Stromal cell of bone marrow (primary cell): ENCODE measurements around the gene RASL10B.
"Not testable (repeated sequence)": the region's sequence is repeated elsewhere in the genome, so short reads cannot be mapped to it uniquely, and the experiment has no call there.

Source experiments
- DNase-seq: peaks from one replicate; pipeline ENCODE4 v3.0.0-alpha.2; 2012; ENCODE audit warnings: low read depth

Gene RASL10B, protein sequence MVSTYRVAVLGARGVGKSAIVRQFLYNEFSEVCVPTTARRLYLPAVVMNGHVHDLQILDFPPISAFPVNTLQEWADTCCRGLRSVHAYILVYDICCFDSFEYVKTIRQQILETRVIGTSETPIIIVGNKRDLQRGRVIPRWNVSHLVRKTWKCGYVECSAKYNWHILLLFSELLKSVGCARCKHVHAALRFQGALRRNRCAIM

DNA sequence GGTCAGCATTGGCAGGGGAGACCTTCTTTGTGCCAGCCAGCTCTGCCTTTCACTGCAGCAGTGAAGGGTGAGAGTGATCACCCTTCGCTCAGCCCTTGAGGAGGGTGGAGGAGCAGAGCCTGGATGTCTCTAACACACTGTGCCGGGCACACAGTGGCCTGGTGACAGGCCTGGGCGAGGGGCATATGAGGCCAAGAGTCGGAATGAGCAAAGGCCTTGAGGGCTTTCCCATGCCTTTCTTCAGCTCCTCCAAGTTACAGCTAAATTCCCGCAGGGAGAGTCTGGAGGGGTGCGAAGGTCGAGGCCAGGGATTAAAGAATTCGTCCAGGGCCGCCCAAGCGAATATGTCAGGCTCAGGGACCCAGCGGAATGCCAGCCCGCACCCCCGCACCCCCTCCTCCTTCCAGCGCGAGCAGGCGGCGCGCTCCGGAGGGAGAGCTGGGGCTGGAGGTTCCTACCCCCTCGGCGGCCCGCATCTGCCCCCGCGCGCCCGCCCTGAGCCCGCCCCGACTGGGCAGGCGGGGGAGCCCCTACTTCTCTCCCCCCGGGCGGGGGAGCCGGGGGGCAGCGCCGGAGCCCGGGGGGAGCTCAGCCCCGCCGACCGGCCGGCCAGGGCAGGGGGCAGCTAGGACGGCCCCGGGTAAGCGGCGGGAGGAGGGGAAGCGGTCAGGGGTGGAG lies at the start of gene RASL10B:
Gene RASL10B, plus strand, starts transcription at position 401 of the 678 bp plus-strand sequence. CDS start 3,546 bp downstream, outside the sequence.
- no peak for DNase-seq

DNA sequence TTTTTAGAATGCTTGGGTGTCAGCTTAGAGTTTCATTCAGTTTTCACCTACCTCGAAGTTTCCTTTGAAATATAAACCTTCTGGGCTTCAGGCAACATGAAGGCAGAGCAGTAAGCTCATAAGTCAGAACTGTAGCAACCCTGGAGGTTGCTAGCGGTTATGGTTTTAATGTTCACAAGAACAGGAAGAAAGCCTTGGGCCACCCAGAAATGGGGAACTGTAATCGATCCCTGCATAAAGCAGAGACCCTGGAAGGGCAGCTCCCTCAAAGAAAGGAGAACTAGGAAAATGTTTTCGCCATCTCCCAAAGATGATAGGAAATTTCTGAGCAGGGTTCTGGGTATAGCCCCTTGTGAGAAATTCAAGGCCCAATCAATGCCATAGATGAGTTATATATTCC lies 47.8 kb upstream of the RASL10B start:
- DNase-seq, result no peak

DNA sequence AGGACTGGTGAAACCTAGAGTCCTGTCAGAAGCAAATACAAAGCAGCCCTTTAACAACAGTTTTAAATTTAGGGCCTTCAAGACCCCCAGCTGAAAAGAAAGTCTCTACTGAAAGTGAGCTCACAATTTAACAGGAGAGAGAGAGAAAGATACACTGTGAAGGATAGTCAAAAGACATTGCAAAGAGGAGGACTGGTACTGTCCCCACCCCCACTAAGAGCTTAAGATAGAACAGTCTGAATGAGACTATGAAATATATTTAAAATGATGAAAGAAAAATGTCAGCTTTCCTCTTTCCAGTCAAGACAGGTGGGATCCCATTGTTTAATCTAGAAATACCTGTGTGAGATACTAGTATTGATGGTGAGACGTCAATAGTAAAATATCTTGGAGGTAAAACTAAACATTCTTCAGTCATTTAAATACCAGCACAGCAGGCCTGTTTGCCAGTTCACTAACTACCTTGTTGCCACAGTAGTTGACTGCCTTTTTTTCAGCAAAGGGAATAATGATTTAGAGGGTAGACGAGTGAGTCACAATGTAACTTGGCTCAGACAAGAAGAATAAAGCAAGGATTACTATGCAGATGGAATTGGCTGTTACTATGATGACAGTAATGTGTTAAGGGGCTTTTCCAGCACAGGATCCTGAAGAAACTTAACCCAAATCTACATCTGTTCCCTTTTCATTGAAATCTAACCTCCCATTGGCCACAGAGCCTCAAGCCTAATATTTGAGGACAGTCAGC lies 47.2 kb upstream of the RASL10B start:
- DNase-seq, result peak; percentile 20

DNA sequence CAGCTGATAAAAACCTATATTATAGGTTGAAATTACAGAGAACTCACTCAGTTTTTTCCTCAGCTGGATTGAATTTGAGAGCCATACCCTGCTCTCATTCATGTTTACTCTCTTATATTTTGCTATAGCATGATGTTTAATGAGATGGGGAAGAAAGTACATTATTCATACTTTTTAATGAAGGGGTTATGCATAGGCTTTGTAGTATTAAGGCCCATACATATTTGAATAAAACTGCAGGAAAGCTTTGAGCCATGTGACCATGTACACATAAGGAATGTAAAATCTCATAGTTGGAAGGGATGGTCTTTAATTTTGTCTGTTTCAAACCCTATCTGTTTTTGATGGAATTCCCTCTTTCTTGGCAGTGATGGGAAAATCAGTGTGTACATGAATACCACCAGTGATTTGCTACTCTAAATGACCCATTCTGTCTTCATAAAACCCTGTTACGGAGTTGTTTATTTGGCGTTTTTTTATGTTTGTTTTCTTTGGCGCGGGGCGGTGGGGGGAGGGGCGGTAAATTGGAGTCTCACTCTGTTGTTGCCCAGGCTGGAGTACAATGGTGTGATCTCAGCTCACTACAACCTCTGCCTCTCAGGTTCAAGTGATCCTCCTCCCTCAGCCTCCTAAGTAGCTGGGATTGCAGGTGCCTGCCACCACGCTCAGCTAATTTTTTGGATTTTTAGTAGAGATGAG lies 38.8 kb upstream of the RASL10B start:
- DNase-seq, result no peak

DNA sequence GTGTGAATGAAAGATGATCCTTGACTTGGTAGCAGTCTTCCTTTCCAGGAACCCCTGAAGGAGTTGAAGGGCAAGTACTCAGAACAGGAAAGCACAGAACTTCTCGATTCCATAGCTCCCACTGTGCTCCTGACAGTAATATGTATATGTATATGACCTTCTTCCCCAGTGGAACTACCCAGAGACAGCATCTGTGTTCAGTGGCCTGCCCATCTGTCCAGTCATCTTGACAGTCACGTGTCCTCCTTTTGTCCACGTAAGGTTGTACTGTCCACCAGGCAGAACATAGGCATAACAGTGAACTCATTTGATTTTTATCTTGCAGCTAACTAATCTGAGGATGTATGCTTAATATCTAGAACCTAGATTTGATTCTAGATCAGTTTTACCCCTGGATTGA lies 37.8 kb upstream of the RASL10B start:
- DNase-seq, result no peak

DNA sequence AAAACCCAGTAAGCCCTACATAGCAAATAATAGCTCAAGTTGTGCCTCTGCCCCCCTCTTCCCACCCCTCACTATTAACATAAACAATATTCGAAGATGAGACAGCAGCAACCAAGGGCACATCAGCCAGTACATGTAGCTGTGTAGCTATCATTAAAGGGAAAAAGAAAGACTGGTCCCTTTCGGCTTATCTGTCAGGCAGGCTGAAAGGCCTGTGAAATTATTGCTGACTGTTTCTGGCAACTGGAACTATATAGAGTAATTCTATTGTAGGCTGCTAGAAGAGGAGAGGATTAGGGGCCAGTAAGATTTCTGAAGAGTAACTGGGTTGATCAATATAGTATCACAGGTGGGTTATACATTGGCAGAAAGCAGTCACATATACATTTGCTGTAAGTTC lies 36.5 kb upstream of the RASL10B start:
- no peak for DNase-seq

DNA sequence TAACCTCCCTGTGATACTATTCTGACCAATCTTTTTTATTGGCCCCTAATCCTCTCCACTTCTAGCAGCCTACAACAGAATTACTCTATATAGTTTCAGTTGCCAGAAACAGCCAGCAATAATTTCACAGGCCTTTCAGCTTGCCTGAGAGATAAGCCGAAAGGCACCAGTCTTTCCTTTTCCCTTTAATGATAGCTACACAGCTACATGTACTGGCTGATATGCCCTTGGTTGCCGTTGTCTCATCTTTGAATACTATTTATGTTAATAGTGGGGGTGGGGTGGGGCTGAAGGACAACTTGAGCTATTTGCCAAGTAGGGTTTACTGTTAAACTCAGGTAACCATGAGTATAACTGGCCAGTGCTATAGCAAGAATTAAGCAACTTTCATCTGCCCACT lies 35.8 kb upstream of the RASL10B start:
- DNase-seq, result no peak

DNA sequence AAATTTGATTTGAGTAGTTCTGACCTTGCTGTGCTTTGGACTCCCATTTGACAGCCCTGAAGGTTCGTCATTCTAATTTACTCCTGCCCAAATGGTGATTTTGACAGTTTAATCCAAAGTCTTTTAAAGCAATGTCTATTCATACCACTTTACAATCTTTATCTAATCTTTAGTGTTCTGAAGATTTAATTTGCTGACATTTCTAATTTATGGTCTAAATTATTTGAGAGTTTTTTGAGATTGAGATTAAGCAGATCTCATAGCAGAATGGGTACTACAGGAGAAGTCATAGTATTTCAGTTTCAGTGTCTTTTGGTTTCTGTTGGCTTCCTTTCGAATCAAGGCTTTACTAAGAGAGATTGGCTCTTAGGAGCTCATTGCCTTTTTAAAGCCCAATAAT lies 32.6 kb upstream of the RASL10B start:
- DNase-seq, result no peak

DNA sequence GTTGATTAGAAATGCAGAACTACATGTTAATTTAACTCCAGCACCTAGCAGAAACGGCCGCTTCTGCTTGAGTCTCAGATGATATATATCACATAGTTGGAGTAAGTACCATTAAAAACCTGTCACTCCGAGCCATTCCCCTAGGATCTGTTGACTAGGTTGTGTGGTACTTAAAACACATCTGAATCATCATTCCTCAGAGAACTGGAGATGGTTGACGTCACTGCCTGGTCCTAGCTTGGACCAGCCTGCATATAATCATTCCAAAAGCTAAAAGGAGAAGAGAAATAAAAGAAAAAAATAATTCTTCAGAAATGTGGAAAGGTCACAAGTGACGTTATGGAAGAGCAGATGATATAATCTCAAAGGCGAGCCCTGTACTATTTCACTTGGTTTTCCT lies 31.3 kb upstream of the RASL10B start:
- peak; percentile 25 for DNase-seq

DNA sequence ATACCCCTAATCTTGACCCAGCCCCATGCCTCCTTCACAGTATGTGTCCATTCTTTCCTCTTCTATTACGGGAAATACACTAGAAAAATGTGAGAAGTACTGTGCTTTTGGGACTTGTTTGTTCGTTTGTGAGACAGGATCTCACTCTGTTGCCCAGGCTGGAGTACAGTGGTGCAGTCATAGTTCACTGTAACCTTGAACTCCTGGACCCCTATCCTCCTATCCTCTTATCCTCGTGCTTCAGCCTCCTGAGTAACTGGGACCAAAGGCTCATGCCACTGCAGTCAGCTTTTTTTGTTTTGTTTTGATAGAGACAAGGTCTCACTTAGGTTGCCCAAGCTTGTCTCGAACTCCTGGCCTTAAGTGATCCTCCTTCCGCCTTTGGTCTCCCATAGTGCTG lies 29.9 kb upstream of the RASL10B start:
- no peak for DNase-seq

DNA sequence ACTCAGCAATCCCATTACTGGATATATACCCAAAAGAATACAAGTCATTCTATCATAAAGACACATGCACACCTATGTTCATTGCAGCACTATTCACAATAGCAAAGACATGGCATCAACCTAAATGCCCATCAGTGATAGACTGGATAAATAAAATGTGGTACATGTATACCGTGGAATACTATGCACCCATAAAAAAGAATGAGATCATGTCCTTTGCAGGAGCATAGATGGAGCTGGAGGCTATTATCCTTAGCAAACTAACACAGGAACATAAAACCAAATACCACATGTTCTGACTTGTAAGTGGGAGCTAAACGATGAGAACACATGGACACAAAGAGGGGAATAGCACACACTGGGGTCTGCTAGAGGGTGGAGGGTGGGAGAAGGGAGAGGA lies 28.1 kb upstream of the RASL10B start:
- not testable (repeated sequence) for DNase-seq

DNA sequence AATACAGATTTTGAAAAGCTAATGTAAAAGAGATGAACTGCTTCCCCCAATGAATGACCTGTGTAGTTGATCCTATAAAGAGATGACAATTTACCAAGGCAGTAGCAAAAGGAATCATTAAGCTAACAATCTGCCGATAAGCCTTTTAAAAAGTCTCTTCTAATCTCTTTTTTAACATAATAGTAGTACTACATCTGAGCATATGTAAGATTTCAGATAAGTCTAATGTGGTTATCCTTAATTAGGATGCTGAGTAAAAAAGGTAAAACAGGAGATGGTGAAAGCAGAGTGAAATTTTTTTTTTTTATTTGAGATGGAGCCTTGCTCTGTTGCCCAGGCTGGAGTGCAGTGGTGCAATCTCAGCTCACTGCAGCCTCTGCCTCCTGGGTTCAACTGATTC lies 26.2 kb upstream of the RASL10B start:
- no peak for DNase-seq

DNA sequence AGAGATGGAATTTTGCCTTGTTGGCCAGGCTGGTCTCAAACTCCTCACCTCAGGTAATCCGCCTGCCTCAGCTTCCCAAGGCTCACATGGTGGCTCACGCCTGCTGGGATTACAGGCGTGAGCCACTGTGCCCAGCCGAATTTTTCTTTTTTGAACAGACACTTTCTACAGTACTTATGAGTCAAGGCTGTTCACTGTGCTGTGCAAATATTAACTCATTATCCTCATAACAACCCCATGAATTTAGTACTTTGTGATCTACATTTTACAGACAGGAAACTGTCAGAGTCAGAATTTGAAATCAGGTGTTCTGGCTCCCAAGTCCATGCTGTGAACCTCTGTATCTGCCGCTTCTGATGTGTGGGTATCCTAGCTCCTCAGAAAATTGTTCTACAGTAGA lies 25.7 kb upstream of the RASL10B start:
- DNase-seq, result no peak

DNA sequence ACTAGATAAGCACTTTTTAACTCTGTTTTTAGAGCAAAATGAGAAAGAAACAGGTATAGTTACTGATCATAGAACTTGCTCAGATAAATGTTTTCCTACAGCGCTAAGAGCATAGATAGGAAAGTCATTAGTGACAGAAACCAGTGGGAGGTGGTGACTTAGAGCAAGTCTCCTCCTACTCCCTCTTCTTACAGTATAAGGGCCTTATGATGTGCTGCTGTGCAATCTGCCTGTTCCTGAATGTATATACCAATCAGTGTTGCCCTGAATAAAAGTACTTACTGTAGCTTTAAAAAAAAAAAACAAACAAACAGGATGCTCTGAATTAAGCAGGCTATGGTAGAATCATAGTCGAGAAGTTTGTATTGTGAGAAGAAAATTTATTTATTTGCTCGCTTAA lies 23.3 kb upstream of the RASL10B start:
- DNase-seq, result no peak

DNA sequence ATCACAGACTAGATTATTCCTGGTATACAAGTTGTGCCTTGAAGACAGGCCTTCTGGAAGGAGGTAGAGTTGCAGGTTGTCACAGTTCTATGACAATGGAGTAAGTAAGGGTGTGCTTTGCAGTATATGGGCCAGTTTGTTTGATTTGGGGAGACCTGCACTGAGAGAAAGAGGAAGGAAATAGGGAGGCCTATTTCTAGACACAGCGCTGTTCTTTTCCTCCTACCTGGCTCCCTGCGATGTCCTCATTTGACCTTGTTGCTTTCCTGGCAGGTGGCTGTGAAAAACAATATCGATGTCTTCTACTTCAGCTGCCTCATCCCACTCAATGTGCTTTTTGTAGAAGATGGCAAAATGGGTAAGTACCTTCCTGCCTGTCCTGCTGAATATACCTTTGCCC lies 22.5 kb upstream of the RASL10B start:
- no peak for DNase-seq

DNA sequence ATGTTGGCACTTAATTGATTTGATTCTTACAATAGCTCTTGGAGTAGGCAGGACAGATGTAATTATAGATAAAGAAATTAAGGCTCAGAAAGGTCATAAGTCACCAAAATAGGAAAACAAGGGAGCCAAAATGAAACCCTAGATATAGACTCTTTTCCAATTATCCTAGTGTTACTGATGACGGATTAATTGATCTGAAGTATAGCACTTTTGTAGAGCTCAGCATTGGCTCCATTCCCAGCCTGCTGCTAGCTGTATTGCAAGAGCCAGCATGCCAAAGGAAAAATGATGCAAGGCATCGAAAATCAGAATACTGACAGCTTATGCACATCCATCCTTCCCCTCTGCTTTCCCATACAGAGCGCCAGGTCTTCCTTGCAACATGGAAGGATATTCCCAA lies 21.6 kb upstream of the RASL10B start:
- no peak for DNase-seq

DNA sequence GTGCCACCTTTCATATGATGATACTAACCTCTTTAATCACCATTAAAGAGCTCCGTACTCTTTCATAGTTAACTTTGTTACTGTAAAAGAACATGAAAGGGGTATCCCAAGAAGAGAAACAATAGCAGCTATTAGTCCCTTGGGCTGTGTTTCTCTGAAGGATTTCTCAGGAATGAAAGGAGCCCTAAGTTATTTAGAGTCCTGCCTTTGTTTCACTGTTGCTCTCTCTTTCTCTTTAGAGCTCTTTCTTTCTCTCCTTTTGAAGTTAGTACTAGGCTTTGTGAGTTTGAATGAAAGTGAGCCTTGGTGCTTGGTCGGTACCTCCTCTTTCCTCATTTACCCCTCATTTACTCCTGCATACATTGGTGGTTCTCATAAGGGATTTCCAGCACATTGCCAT lies 20.5 kb upstream of the RASL10B start:
- DNase-seq, result no peak

DNA sequence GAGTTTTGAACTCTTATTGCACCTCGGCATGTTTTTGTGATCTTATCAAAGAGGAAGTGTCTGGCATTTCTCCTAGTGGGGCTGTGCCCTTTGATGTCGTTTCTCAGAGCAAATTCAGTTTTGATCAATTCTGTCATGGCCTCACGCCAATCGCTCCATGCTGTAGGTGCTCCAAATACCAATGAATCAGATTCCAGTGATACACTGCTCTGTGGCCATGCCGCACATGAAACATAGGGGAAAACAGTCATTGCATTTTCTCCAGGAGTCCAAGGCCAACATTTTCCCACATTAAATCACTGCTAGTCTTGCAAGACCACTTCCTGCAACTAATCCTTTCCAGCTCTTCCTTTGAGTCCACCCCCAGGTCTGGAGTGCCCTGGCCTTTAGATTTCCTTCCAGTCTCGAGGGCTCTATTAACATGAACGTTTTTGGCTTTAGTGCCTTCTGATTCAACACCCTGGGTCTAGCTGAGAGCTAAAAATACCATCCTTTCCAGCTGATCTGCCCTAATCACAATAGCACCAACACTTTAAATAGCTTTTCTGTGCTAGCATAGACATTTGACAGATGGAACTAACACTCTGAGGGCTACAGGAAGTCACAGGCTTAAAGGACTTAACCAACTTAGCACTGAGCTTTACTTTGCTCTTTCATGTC lies 18.2 kb upstream of the RASL10B start:
- DNase-seq, result peak; percentile 95

DNA sequence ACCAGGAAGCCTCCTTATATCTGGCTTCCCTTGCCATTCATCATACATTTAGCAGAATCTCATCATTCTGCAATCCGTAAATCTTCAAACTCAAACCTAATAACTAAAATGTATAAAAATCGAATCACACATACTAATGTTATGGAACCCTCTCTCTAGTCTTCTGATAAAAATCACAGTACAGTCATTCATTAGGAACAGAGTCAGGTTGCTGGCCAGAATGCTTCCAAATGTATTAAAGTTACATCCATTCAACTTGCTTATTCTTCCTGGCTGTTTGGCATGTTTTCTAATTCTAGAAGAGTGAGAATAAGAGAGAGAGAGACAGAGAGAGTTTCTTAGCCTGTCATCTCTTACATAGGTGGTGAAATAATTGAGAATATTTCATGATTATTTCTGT lies 16.5 kb upstream of the RASL10B start:
- DNase-seq, result no peak

DNA sequence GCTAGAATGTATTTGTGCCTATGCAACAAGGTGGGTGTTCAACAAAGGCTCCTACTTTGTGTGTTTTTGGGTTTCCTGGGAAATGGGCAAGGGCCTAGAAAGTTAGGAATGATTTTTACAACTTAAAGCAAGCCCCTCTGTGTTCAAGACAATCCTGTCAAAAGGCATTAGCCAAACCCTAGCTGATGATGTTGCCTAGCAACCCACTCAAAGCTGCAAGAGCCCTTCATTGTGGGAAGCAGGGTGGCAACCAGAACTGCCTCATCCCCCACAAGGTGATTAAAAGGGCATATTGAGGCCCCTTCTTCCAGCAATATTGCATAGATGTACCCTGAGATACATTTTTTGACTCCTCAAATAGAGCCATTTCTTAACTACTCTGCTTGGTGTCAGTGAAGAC lies 16.0 kb upstream of the RASL10B start:
- DNase-seq, result no peak

DNA sequence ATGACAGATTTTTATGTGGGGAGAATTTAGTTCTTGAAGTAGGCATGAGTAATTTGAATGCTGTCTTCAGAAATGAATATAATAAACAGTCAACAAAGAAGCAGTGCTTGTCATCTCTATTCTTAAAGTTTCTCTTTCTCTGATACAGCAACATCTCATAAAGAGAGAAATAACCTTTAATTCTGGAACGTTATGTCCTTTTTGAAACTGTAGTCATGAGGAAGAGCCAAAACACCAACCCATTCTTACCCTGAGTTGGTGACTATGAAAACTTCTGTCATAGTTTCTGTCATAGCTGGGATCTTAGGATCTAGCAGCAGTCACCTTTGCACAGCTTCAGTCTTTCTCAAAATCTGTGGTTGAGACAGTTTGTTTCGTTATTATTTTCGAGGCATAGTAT lies 15.3 kb upstream of the RASL10B start:
- DNase-seq, result no peak

DNA sequence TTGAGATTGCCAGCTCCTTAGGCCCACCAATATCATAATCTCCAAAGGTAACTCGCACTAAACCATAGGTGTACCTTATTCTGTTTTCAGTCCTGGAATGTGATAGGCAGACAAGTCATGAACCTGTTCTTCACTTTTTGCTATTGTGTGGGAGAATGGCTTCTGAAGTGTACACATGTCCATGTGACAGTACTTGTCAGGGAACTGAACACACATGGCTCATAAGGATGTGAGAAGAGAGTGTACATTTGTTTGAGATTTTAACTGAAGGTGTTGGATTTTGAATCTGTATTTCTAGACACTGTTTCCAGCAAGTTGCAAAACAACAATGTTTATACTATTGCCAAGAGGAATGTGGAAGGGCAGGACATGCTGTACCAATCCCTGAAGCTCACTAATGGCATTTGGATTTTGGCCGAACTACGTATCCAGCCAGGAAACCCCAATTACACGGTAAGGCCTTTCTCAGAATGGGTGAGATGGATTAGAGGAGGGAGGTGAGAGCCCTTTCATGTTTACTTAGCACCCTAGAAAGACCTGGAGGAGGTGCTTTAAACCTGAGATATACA lies 14.5 kb upstream of the RASL10B start:
- DNase-seq, result no peak
